ENCODE data around the gene HES7. TPM values are rescaled to one million over a fixed set of nuclear protein-coding genes. Genes with fewer than 3 reads are reported as not detected.

The HES7 gene
- polyA plus RNA-seq, 3 donors, result 0.03 to 0.16 TPM; not detected in 1

Other genes with a start within 250 kb of the HES7 start
- 100 to 1,000 TPM in 1 of 3 donors, 10 to 100 TPM in 2; 38.4 to 169 (median 39.4) TPM for gene CHD3, start 235.3 kb downstream of the HES7 start, polyA plus RNA-seq
- 1 to 10 TPM; 1.9 to 2.2 (median 2.0) TPM for gene RNF227, start 207.8 kb downstream of the HES7 start, polyA plus RNA-seq
- gene KCNAB3, start 194.2 kb downstream of the HES7 start, polyA plus RNA-seq, result 1 to 10 TPM in 2 of 3 donors, under 1 TPM in 1; 0.77 to 1.9 (median 1.7) TPM
- 100 to 1,000 TPM in 1 of 3 donors, 10 to 100 TPM in 2; 51.1 to 132 (median 89.0) TPM for gene TRAPPC1, start 192.2 kb downstream of the HES7 start, polyA plus RNA-seq
- 10 to 100 TPM; 10.8 to 28.0 (median 15.7) TPM for gene CNTROB, start 191.9 kb downstream of the HES7 start, polyA plus RNA-seq
- under 1 TPM; 0.04 to 0.15 (median 0.11) TPM for gene GUCY2D, start 121.5 kb downstream of the HES7 start, polyA plus RNA-seq
- 1 to 10 TPM in 2 of 3 donors, under 1 TPM in 1; 0.71 to 1.2 (median 1.0) TPM for gene ALOX15B, start 85.0 kb downstream of the HES7 start, polyA plus RNA-seq
- gene ALOX12B, start 36.4 kb downstream of the HES7 start, polyA plus RNA-seq, result under 1 TPM in 1 of 3 donors, not detected in 2; 0.79 TPM
- under 1 TPM in 2 of 3 donors, not detected in 1; 0.01 to 0.18 TPM for gene ALOXE3, start 5.6 kb downstream of the HES7 start, polyA plus RNA-seq
- gene PER1, start 28.3 kb upstream of the HES7 start, polyA plus RNA-seq, result 100 to 1,000 TPM in 2 of 3 donors, 10 to 100 TPM in 1; 89.7 to 239 (median 142) TPM
- gene VAMP2, start 38.8 kb upstream of the HES7 start, polyA plus RNA-seq, result 10 to 100 TPM; 36.0 to 52.6 (median 49.6) TPM
- gene TMEM107, start 52.3 kb upstream of the HES7 start, polyA plus RNA-seq, result 10 to 100 TPM in 1 of 3 donors, 1 to 10 TPM in 2; 4.5 to 12.1 (median 8.6) TPM
- 10 to 100 TPM in 1 of 3 donors, 1 to 10 TPM in 2; 3.3 to 13.9 (median 5.2) TPM for gene BORCS6, start 66.1 kb upstream of the HES7 start, polyA plus RNA-seq
- 1 to 10 TPM in 1 of 3 donors, under 1 TPM in 2; 0.52 to 2.5 (median 0.56) TPM for gene AURKB, start 86.5 kb upstream of the HES7 start, polyA plus RNA-seq
- gene CTC1, start 124.0 kb upstream of the HES7 start, polyA plus RNA-seq, result 10 to 100 TPM; 10.3 to 19.8 (median 12.1) TPM
- gene PFAS, start 125.2 kb upstream of the HES7 start, polyA plus RNA-seq, result 10 to 100 TPM in 1 of 3 donors, 1 to 10 TPM in 2; 8.2 to 20.7 (median 9.3) TPM
- gene RANGRF, start 164.6 kb upstream of the HES7 start, polyA plus RNA-seq, result 10 to 100 TPM; 19.1 to 36.4 (median 32.4) TPM
- 1 to 10 TPM; 2.9 to 5.7 (median 3.9) TPM for gene SLC25A35, start 171.3 kb upstream of the HES7 start, polyA plus RNA-seq
- 10 to 100 TPM in 2 of 3 donors, 1 to 10 TPM in 1; 3.2 to 66.0 (median 54.8) TPM for gene ARHGEF15, start 186.1 kb upstream of the HES7 start, polyA plus RNA-seq
- gene ODF4, start 215.7 kb upstream of the HES7 start, polyA plus RNA-seq, result not detected

All from adipose tissue (tissue), 3 donors.